PC-9 (cell line): ENCODE measurements around the gene SOS1. TPM values are rescaled to one million over a fixed set of nuclear protein-coding genes. Genes with fewer than 3 reads are reported as not detected.
A peak's percentile ranks its signal among the peaks of the same experiment; 100 is the strongest.

Source experiments
- BruUV-seq: library from RNA; stranded (reverse); fragments of 400-500 nt; replicated peaks from 2 replicates; lab custom pipeline; 2021; lab: Mats Ljungman, UMichigan
- CTCF ChIA-PET: fragments of 300-600 bp; sonication (Branson Sonifier 250); formaldehyde crosslinking; loops from one replicate; lab custom pipeline; 2022; ENCODE audit warnings: antibody characterized with exemption; lab: Charles Lee
- POLR2A ChIA-PET: fragments of 300-600 bp; sonication (Branson Sonifier 250); formaldehyde crosslinking; loops from one replicate; lab custom pipeline; 2022; ENCODE audit warnings: antibody characterized with exemption; ENCODE audit not compliant: unreplicated experiment; lab: Charles Lee
- DNase-seq, 2 experiments: peaks; one replicate each; pipeline versions ENCODE4 v3.0.0 to v3.0.0-alpha.2; 2015 to 2022; ENCODE audit warnings: mixed read lengths in 1 of 2
- H2AFZ ChIP-seq: fragments of 200-600 bp; sonication (generic); 2 replicates; pipeline ENCODE4 v1.8.1; 2017; ENCODE audit warnings: antibody characterized with exemption
- H3F3A ChIP-seq: fragments of 200-600 bp; sonication (generic); 2 replicates; pipeline ENCODE4 v1.8.1; 2017; ENCODE audit warnings: antibody characterized with exemption, mild to moderate bottlenecking, low read depth; ENCODE audit not compliant: insufficient read depth
- H3K27ac ChIP-seq: fragments of 200-600 bp; sonication (generic); 2 replicates; pipeline ENCODE4 v1.6.1; 2016; ENCODE audit warnings: mixed run types
- H3K27me3 ChIP-seq: fragments of 200-600 bp; sonication (generic); 2 replicates; pipeline ENCODE4 v1.6.1; 2016; ENCODE audit warnings: low read depth, mixed run types; ENCODE audit not compliant: insufficient read depth
- H3K36me3 ChIP-seq: fragments of 200-600 bp; sonication (generic); 2 replicates; pipeline ENCODE4 v1.6.1; 2016; ENCODE audit warnings: low read depth, mixed run types
- H3K4me1 ChIP-seq: fragments of 200-600 bp; sonication (generic); replicated peaks from 2 replicates; pipeline ENCODE4 v1.6.1; 2016; ENCODE audit warnings: mixed run types; ENCODE audit not compliant: insufficient read depth
- H3K4me2 ChIP-seq: fragments of 200-600 bp; sonication (generic); 2 replicates; pipeline ENCODE4 v1.6.1; 2017; ENCODE audit warnings: mixed run types
- H3K4me3 ChIP-seq: fragments of 200-600 bp; sonication (generic); 2 replicates; pipeline ENCODE4 v1.6.1; 2016; ENCODE audit warnings: mixed run types
- H3K79me2 ChIP-seq: fragments of 200-600 bp; sonication (generic); 2 replicates; pipeline ENCODE4 v1.6.1; 2017; ENCODE audit warnings: low read depth, mixed run types
- H3K9me2 ChIP-seq: fragments of 200-600 bp; sonication (generic); 2 replicates; pipeline ENCODE4 v1.8.1; 2017; ENCODE audit warnings: mild to moderate bottlenecking; ENCODE audit not compliant: insufficient read depth
- H3K9me3 ChIP-seq: fragments of 200-600 bp; sonication (generic); 2 replicates; pipeline ENCODE4 v1.8.1; 2016; ENCODE audit warnings: low read depth; ENCODE audit not compliant: insufficient read depth
- H4K20me1 ChIP-seq: fragments of 200-600 bp; sonication (generic); 2 replicates; pipeline ENCODE4 v1.8.1; 2017; ENCODE audit not compliant: insufficient read depth
- EZH2 ChIP-seq: fragments of 200-600 bp; sonication (generic); IDR thresholded peaks from 2 replicates; pipeline ENCODE4 v1.8.0; 2017; ENCODE audit warnings: antibody characterized with exemption, low read depth
- intact Hi-C: fragments of 100-400 bp; cut with micrococcal nuclease; formaldehyde crosslinking; loops from one replicate; pipeline ENCODE4 v1.10.0; 2022; ENCODE audit not compliant: unreplicated experiment
- total RNA-seq: library from RNA; stranded (reverse); gene quantifications from 2 replicates; pipeline ENCODE4 v1.2.3, GENCODE V29; 2021
- TF ChIP-seq, protein P1 (sequence below): fragments of 200-600 bp; sonication (generic); conservative IDR thresholded peaks from 2 replicates; pipeline ENCODE4 v1.6.1; 2017; ENCODE audit warnings: mixed run types, antibody characterized with exemption, mild to moderate bottlenecking, moderate library complexity

Gene SOS1
- total RNA-seq, 1 experiment from 2014 or later = 34.7 TPM

DNA sequence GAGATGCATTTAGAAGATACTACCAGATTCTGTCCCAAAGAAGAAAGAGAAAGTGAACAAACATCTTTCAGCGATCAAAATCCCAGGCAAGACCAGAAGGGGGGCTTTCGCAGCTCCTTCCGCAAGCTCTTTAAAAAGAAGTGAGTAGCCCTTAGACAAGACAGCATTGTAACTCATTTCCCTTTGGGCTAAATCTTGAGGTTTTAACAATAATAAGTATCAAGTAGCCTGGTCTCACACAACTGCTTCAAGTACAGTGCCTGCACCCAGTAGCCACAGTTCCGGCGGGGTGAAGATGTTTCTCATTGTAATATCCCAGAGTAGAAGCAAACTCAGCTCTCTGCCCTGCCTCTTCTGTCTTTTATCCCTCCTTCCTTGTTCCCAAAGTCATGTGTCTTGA is 154.8 kb downstream of the SOS1 start:
- POLR2A ChIA-PET = no interaction called here
- no peaks in the 10 kb centered on the region for H3K4me1 ChIP-seq
- no peak overlapping the region for H3K4me2 ChIP-seq
- no peak overlapping the region for H2AFZ ChIP-seq
- intact Hi-C loops = no loop called here
- no peak overlapping the region for H3K4me3 ChIP-seq
- H3K79me2 ChIP-seq = no peaks in the 10 kb centered on the region
- no peaks in the 10 kb centered on the region for H3F3A ChIP-seq
- H3K36me3 ChIP-seq = no peaks in the 10 kb centered on the region
- H3K27ac ChIP-seq = no peak overlapping the region
- no peak for DNase-seq
- no peaks in the 10 kb centered on the region for H3K9me2 ChIP-seq
- no peaks in the 10 kb centered on the region for H3K9me3 ChIP-seq
- H3K27me3 ChIP-seq = no peaks in the 10 kb centered on the region
- BruUV-seq = no TSS peak
- H4K20me1 ChIP-seq = no peaks in the 10 kb centered on the region
- CTCF ChIA-PET = no interaction called here
- TF ChIP-seq, protein P1, sequence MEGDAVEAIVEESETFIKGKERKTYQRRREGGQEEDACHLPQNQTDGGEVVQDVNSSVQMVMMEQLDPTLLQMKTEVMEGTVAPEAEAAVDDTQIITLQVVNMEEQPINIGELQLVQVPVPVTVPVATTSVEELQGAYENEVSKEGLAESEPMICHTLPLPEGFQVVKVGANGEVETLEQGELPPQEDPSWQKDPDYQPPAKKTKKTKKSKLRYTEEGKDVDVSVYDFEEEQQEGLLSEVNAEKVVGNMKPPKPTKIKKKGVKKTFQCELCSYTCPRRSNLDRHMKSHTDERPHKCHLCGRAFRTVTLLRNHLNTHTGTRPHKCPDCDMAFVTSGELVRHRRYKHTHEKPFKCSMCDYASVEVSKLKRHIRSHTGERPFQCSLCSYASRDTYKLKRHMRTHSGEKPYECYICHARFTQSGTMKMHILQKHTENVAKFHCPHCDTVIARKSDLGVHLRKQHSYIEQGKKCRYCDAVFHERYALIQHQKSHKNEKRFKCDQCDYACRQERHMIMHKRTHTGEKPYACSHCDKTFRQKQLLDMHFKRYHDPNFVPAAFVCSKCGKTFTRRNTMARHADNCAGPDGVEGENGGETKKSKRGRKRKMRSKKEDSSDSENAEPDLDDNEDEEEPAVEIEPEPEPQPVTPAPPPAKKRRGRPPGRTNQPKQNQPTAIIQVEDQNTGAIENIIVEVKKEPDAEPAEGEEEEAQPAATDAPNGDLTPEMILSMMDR = no peak
- no peak for TF ChIP-seq EZH2

- ChIA-PET CTCF (interaction anchor here (1.2 kb wide), 1 partner anchor 13 kb away, joined by 3 read pairs; no protein-coding TSS in a partner anchor), POLR2A (no interaction called here)
- intact Hi-C loops = no loop called here
- Histone ChIP-seq H3K27me3 (no peaks in the 10 kb centered on the region), H3K4me1 (no peaks in the 10 kb centered on the region), H2AFZ (no peak overlapping the region), H3K4me2 (no peak overlapping the region), H3K79me2 (no peaks in the 10 kb centered on the region), H3K27ac (no peak overlapping the region), H3K36me3 (no peaks in the 10 kb centered on the region), H3K9me3 (no peaks in the 10 kb centered on the region), H3K4me3 (no peak overlapping the region), H4K20me1 (no peaks in the 10 kb centered on the region), H3K9me2 (no peaks in the 10 kb centered on the region), H3F3A (no peaks in the 10 kb centered on the region)
- no peak for DNase-seq
- TF ChIP-seq, protein P1 = no peak
- no peak for TF ChIP-seq EZH2
- BruUV-seq = no TSS peak
Measured at GRCh38 chr2:38960609-38961320, 160.1 kb downstream of the SOS1 start.

- CTCF ChIA-PET = interaction anchor here (1.2 kb wide), 1 partner anchor 12 kb away, joined by 3 read pairs; no protein-coding TSS in a partner anchor
Measured at GRCh38 chr2:38959938-38960608, 160.8 kb downstream of the SOS1 start.

More at GRCh38 chr2:38959938-38960608, 160.8 kb downstream of the SOS1 start:
- no peak overlapping the region for H3K27ac ChIP-seq
- intact Hi-C loops = no loop called here
- no peaks in the 10 kb centered on the region for H3K9me2 ChIP-seq
- no peaks in the 10 kb centered on the region for H3K79me2 ChIP-seq
- H3K4me1 ChIP-seq = no peaks in the 10 kb centered on the region
- H3K27me3 ChIP-seq = no peaks in the 10 kb centered on the region
- no peak overlapping the region for H3K4me2 ChIP-seq
- no TSS peak for BruUV-seq
- H3K36me3 ChIP-seq = no peaks in the 10 kb centered on the region
- TF ChIP-seq, protein P1 = no peak
- TF ChIP-seq EZH2 = no peak
- no peaks in the 10 kb centered on the region for H3F3A ChIP-seq
- H3K4me3 ChIP-seq = no peak overlapping the region
- POLR2A ChIA-PET = interaction anchor here (0.9 kb wide), 1 partner anchor 209 kb away, joined by 7 read pairs; no protein-coding TSS in a partner anchor
- no peaks in the 10 kb centered on the region for H3K9me3 ChIP-seq
- no peaks in the 10 kb centered on the region for H4K20me1 ChIP-seq
- peak in 1 of 2 experiments; percentile 64 for DNase-seq
- H2AFZ ChIP-seq = no peak overlapping the region
